SU-DHL-6 (cell line): Measurements from ENCODE around the gene HERC4.

ENCODE experiments used
- H2AFZ ChIP-seq: fragments of 200-600 bp; sonication (generic); 2 replicates; pipeline ENCODE4 v1.6.1; 2014; ENCODE audit warnings: low read depth, mild to moderate bottlenecking, moderate library complexity, mixed read lengths, antibody characterized with exemption, low read length; ENCODE audit not compliant: severe bottlenecking
- H3F3A ChIP-seq: fragments of 200-600 bp; shearing (Covaris generic); 2 replicates; pipeline ENCODE4 v1.6.0; 2016; ENCODE audit warnings: antibody characterized with exemption, mild to moderate bottlenecking; ENCODE audit not compliant: insufficient read depth
- H3K27ac ChIP-seq: fragments of 200-600 bp; sonication (generic); 2 replicates; pipeline ENCODE4 v1.5.1; 2016; ENCODE audit warnings: low read depth, mild to moderate bottlenecking, low read length, moderate library complexity, mixed read lengths
- H3K27me3 ChIP-seq: fragments of 200-600 bp; sonication (generic), shearing (Covaris generic); 2 replicates; pipeline ENCODE4 v1.6.0; 2014; ENCODE audit warnings: mild to moderate bottlenecking, low read length
- H3K36me3 ChIP-seq: fragments of 200-600 bp; sonication (generic); 2 replicates; pipeline ENCODE4 v1.6.1; 2014; ENCODE audit warnings: mild to moderate bottlenecking, low read length, mixed read lengths
- H3K4me2 ChIP-seq: fragments of 300-600, 200-600 bp; shearing (Covaris generic), sonication (generic); 2 replicates; pipeline ENCODE4 v1.6.0; 2014; ENCODE audit warnings: low read length, low read depth, mild to moderate bottlenecking; ENCODE audit not compliant: poor library complexity, severe bottlenecking
- H3K4me3 ChIP-seq: fragments of 200-600 bp; sonication (generic); 2 replicates; pipeline ENCODE4 v1.5.1; 2014; ENCODE audit warnings: antibody characterized with exemption, low read length, mild to moderate bottlenecking, mixed read lengths; ENCODE audit not compliant: insufficient read depth, poor library complexity, severe bottlenecking
- H3K79me2 ChIP-seq: fragments of 200-600 bp; sonication (generic); 2 replicates; pipeline ENCODE4 v1.6.1; 2014; ENCODE audit warnings: mild to moderate bottlenecking, low read length, moderate library complexity; ENCODE audit not compliant: insufficient read depth
- H3K9ac ChIP-seq: fragments of 200-600 bp; sonication (generic); 2 replicates; pipeline ENCODE4 v1.7.0; 2014; ENCODE audit warnings: mild to moderate bottlenecking, low read length
- H3K9me2 ChIP-seq: fragments of 200-600 bp; sonication (generic); replicated peaks from 2 replicates; pipeline ENCODE4 v1.6.1; 2014; ENCODE audit warnings: low read length; ENCODE audit not compliant: insufficient read depth
- H3K9me3 ChIP-seq: fragments of 200-600 bp; sonication (generic); 2 replicates; pipeline ENCODE4 v1.6.1; 2014; ENCODE audit warnings: low read length, mixed read lengths; ENCODE audit not compliant: insufficient read depth
- H4K20me1 ChIP-seq: fragments of 200-600 bp; sonication (generic); 2 replicates; pipeline ENCODE4 v1.6.1; 2014; ENCODE audit warnings: low read depth, mild to moderate bottlenecking, antibody characterized with exemption, low read length, moderate library complexity, mixed read lengths
- EZH2phosphoT487 ChIP-seq: fragments of 200-600 bp; sonication (generic), shearing (Covaris generic); conservative IDR thresholded peaks from 2 replicates; pipeline ENCODE4 v1.6.1; 2018; ENCODE audit warnings: mild to moderate bottlenecking, antibody characterized with exemption, low read length, moderate library complexity, mixed read lengths
- TF ChIP-seq, protein P1 (sequence below): fragments of 200-600 bp; sonication (generic); IDR thresholded peaks from one replicate; pipeline ENCODE4 v1.5.1; 2017; ENCODE audit warnings: antibody characterized with exemption, mild to moderate bottlenecking, low read length, moderate library complexity; ENCODE audit not compliant: insufficient read depth, poor library complexity, severe bottlenecking

HERC4 gene

GRCh38 chr10:68067508-68067907 lies 7.6 kb downstream of the HERC4 start:
- Histone ChIP-seq H3K27ac (no peak overlapping the region), H2AFZ (no peak overlapping the region), H3K27me3 (no peaks in the 10 kb centered on the region), H3K36me3 (peaks cover 28% of the 10 kb centered on the region; the same call in 1 of the 2 replicates), H3K9me3 (no peaks in the 10 kb centered on the region), H3F3A (peaks cover 25% of the 10 kb centered on the region), H3K4me3 (no peak overlapping the region), H3K79me2 (peaks cover 60% of the 10 kb centered on the region), H3K4me2 (no peak overlapping the region), H3K9me2 (no peaks in the 10 kb centered on the region), H3K9ac (no peak overlapping the region), H4K20me1 (0 out of 2 replicates have a peak, but pooled peaks cover 7% of the 10 kb centered on the region)
- TF ChIP-seq EZH2phosphoT487: no peak
- TF ChIP-seq, protein P1, sequence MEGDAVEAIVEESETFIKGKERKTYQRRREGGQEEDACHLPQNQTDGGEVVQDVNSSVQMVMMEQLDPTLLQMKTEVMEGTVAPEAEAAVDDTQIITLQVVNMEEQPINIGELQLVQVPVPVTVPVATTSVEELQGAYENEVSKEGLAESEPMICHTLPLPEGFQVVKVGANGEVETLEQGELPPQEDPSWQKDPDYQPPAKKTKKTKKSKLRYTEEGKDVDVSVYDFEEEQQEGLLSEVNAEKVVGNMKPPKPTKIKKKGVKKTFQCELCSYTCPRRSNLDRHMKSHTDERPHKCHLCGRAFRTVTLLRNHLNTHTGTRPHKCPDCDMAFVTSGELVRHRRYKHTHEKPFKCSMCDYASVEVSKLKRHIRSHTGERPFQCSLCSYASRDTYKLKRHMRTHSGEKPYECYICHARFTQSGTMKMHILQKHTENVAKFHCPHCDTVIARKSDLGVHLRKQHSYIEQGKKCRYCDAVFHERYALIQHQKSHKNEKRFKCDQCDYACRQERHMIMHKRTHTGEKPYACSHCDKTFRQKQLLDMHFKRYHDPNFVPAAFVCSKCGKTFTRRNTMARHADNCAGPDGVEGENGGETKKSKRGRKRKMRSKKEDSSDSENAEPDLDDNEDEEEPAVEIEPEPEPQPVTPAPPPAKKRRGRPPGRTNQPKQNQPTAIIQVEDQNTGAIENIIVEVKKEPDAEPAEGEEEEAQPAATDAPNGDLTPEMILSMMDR: no peak

GRCh38 chr10:68067029-68067428 lies 8.1 kb downstream of the HERC4 start:
- no peak overlapping the region for H3K4me3 ChIP-seq
- H3K4me2 ChIP-seq: no peak overlapping the region
- 0 out of 2 replicates have a peak, but pooled peaks cover 6% of the 10 kb centered on the region for H4K20me1 ChIP-seq
- no peak overlapping the region for H2AFZ ChIP-seq
- peaks cover 27% of the 10 kb centered on the region; the same call in 1 of the 2 replicates for H3K36me3 ChIP-seq
- no peaks in the 10 kb centered on the region for H3K9me3 ChIP-seq
- no peak overlapping the region for H3K9ac ChIP-seq
- no peaks in the 10 kb centered on the region for H3K9me2 ChIP-seq
- TF ChIP-seq, protein P1: no peak
- TF ChIP-seq EZH2phosphoT487: no peak
- H3K27me3 ChIP-seq: no peaks in the 10 kb centered on the region
- H3F3A ChIP-seq: peaks cover 22% of the 10 kb centered on the region
- peaks cover 55% of the 10 kb centered on the region for H3K79me2 ChIP-seq
- H3K27ac ChIP-seq: no peak overlapping the region

DNA sequence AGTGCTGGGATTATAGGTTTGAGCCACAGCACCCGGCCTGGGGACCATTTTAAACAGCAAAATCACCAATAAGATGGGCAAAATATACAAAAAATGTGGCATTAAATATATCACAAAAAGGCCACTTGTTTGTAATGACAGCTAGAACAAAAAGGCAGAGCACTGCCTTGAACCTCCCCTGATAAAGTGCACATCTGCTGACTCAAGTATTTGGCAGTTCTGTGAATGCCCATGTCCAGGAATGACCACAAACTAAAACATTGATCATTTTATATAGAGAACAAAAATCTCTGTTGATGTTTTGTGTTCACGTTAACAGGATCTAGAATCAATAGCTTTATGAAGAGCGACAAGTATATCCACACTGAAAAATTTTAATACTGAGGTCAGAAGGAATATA lies 21.5 kb downstream of the HERC4 start:
- no peak overlapping the region for H2AFZ ChIP-seq
- no peak overlapping the region for H3K9ac ChIP-seq
- no peak overlapping the region for H3K4me2 ChIP-seq
- no peaks in the 10 kb centered on the region for H3K27me3 ChIP-seq
- H4K20me1 ChIP-seq: no peaks in the 10 kb centered on the region
- no peaks in the 10 kb centered on the region for H3K9me3 ChIP-seq
- TF ChIP-seq, protein P1: no peak
- TF ChIP-seq EZH2phosphoT487: no peak
- no peak overlapping the region for H3K27ac ChIP-seq
- no peak overlapping the region for H3K4me3 ChIP-seq
- H3K79me2 ChIP-seq: peaks cover 13% of the 10 kb centered on the region
- peaks cover 4% of the 10 kb centered on the region; the same call in 1 of the 2 replicates for H3F3A ChIP-seq
- H3K9me2 ChIP-seq: no peaks in the 10 kb centered on the region
- H3K36me3 ChIP-seq: peaks cover 7% of the 10 kb centered on the region; the same call in 1 of the 2 replicates
